ACC112 (cell line): Measurements from ENCODE around the gene IL1A.

Source experiments
- H2AFZ ChIP-seq: fragments of 200-600 bp; sonication (generic); one replicate; pipeline ENCODE4 v1.6.0; 2017; ENCODE audit warnings: antibody characterized with exemption, low read length; ENCODE audit not compliant: unreplicated experiment
- H3K27ac ChIP-seq: fragments of 200-600 bp; sonication (generic); 2 replicates; pipeline ENCODE4 v1.5.1; 2014; ENCODE audit warnings: low read depth, mild to moderate bottlenecking, antibody characterized with exemption, low read length, moderate library complexity
- H3K27me3 ChIP-seq: fragments of 200-600 bp; sonication (generic); 2 replicates; pipeline ENCODE4 v1.6.1; 2014; ENCODE audit warnings: mild to moderate bottlenecking, antibody characterized with exemption, low read length, moderate library complexity, mixed read lengths; ENCODE audit not compliant: insufficient read depth
- H3K36me3 ChIP-seq: fragments of 200-600 bp; sonication (generic); 2 replicates; pipeline ENCODE4 v1.6.1; 2016; ENCODE audit warnings: mild to moderate bottlenecking, antibody characterized with exemption, low read length, moderate library complexity, mixed read lengths; ENCODE audit not compliant: insufficient read depth
- H3K4me1 ChIP-seq: fragments of 200-600 bp; sonication (generic); one replicate; pipeline ENCODE4 v1.6.1; 2016; ENCODE audit warnings: low read length, mixed read lengths; ENCODE audit not compliant: insufficient read depth, unreplicated experiment, control insufficient read depth
- H3K4me3 ChIP-seq: fragments of 200-600 bp; sonication (generic); 2 replicates; pipeline ENCODE4 v1.5.1; 2014; ENCODE audit warnings: mild to moderate bottlenecking, low read depth, low read length
- H3K79me2 ChIP-seq: fragments of 200-600 bp; sonication (generic); one replicate; pipeline ENCODE4 v1.6.0; 2016; ENCODE audit warnings: low read length; ENCODE audit not compliant: control insufficient read depth, unreplicated experiment, insufficient read depth

The IL1A gene

GRCh38 chr2:112776113-112776512 lies 8.2 kb downstream of the IL1A start:
- no peaks in the 10 kb centered on the region for H3K4me1 ChIP-seq
- H3K36me3 ChIP-seq = no peaks in the 10 kb centered on the region
- H2AFZ ChIP-seq = no peak overlapping the region
- H3K79me2 ChIP-seq = no peaks in the 10 kb centered on the region
- H3K4me3 ChIP-seq = no peak overlapping the region
- H3K27ac ChIP-seq = no peak overlapping the region
- no peaks in the 10 kb centered on the region for H3K27me3 ChIP-seq

GRCh38 chr2:112774536-112775285 lies 9.6 kb downstream of the IL1A start:
- Histone ChIP-seq H3K79me2 (no peaks in the 10 kb centered on the region), H3K4me1 (no peaks in the 10 kb centered on the region), H2AFZ (no peak overlapping the region), H3K36me3 (no peaks in the 10 kb centered on the region), H3K27me3 (no peaks in the 10 kb centered on the region), H3K27ac (no peak overlapping the region), H3K4me3 (no peak overlapping the region)

- Histone ChIP-seq H3K36me3 (no peaks in the 10 kb centered on the region), H3K27me3 (no peaks in the 10 kb centered on the region), H3K27ac (no peak overlapping the region), H3K4me3 (no peak overlapping the region), H3K4me1 (peaks cover 5% of the 10 kb centered on the region), H2AFZ (no peak overlapping the region), H3K79me2 (no peaks in the 10 kb centered on the region)
These were observed 10.7 kb downstream of the IL1A start for GRCh38 chr2:112773556-112773955.

GRCh38 chr2:112772911-112773475 lies 11.3 kb downstream of the IL1A start:
- Histone ChIP-seq H3K79me2 (no peaks in the 10 kb centered on the region), H3K4me3 (no peak overlapping the region), H3K36me3 (no peaks in the 10 kb centered on the region), H3K27ac (no peak overlapping the region), H2AFZ (no peak overlapping the region), H3K27me3 (no peaks in the 10 kb centered on the region), H3K4me1 (peaks cover 5% of the 10 kb centered on the region)

GRCh38 chr2:112772322-112772721 lies 12.0 kb downstream of the IL1A start:
- Histone ChIP-seq H3K4me1 (peaks cover 5% of the 10 kb centered on the region), H3K79me2 (no peaks in the 10 kb centered on the region), H3K4me3 (no peak overlapping the region), H3K27me3 (no peaks in the 10 kb centered on the region), H2AFZ (no peak overlapping the region), H3K36me3 (no peaks in the 10 kb centered on the region), H3K27ac (no peak overlapping the region)

GRCh38 chr2:112768432-112768831 lies 15.9 kb downstream of the IL1A start:
- Histone ChIP-seq H3K27ac (peak overlapping the region; percentile 54), H3K36me3 (no peaks in the 10 kb centered on the region), H3K27me3 (no peaks in the 10 kb centered on the region), H3K4me3 (peak overlapping the region; percentile 64; the same call in 1 of the 2 replicates), H3K4me1 (peaks cover 15% of the 10 kb centered on the region), H3K79me2 (peaks cover 8% of the 10 kb centered on the region), H2AFZ (peak overlapping the region; percentile 83)

- Histone ChIP-seq H3K27ac (peak overlapping the region; percentile 54), H3K4me1 (peaks cover 21% of the 10 kb centered on the region), H3K36me3 (no peaks in the 10 kb centered on the region), H3K4me3 (peak overlapping the region; percentile 64), H2AFZ (peak overlapping the region; percentile 83), H3K27me3 (no peaks in the 10 kb centered on the region), H3K79me2 (peaks cover 14% of the 10 kb centered on the region)
These were observed 16.5 kb downstream of the IL1A start for GRCh38 chr2:112767693-112768330.

- Histone ChIP-seq H3K4me1 (peaks cover 32% of the 10 kb centered on the region), H3K27ac (peak overlapping the region; percentile 56), H3K79me2 (peaks cover 29% of the 10 kb centered on the region), H3K36me3 (peaks cover 2% of the 10 kb centered on the region; the same call in 1 of the 2 replicates), H3K27me3 (no peaks in the 10 kb centered on the region), H3K4me3 (peak overlapping the region; percentile 90), H2AFZ (peak overlapping the region; percentile 70)
These were observed 19.0 kb downstream of the IL1A start for GRCh38 chr2:112765251-112765650.

GRCh38 chr2:112764071-112765044 lies 19.9 kb downstream of the IL1A start, which contains the start of gene CKAP2L:
CKAP2L (minus strand) TSS chr2:112764609; CDS start chr2:112764598, 11 bp downstream.
- peaks cover 32% of the 10 kb centered on the region for H3K4me1 ChIP-seq
- peaks cover 37% of the 10 kb centered on the region for H3K79me2 ChIP-seq
- H3K27me3 ChIP-seq = no peaks in the 10 kb centered on the region
- peak within 1 kb of the TSS; percentile 74 for H3K27ac ChIP-seq
- H3K36me3 ChIP-seq = peaks cover 8% of the 10 kb centered on the region; the same call in 1 of the 2 replicates
- peak within 1 kb of the TSS; percentile 71 for H2AFZ ChIP-seq
- peak within 1 kb of the TSS; percentile 90 for H3K4me3 ChIP-seq

GRCh38 chr2:112762276-112762675 lies 22.0 kb downstream of the IL1A start:
- H3K4me3 ChIP-seq = peak overlapping the region; percentile 90
- H3K79me2 ChIP-seq = peaks cover 53% of the 10 kb centered on the region

More at GRCh38 chr2:112762276-112762675, 22.0 kb downstream of the IL1A start:
- Histone ChIP-seq H3K36me3 (peaks cover 18% of the 10 kb centered on the region; the same call in 1 of the 2 replicates), H3K4me1 (peaks cover 27% of the 10 kb centered on the region), H3K27me3 (no peaks in the 10 kb centered on the region), H3K27ac (no peak overlapping the region), H2AFZ (peak overlapping the region; percentile 35)
